Stimulated activated CD8-positive, alpha-beta memory T cell treated with anti-CD3 and anti-CD28 coated beads, Interleukin-4, amount 100 ng/mL, for 4 hours (primary cell): ENCODE data around the gene TMEM109.

Experiments
- DNase-seq, 2 donors: peaks; one replicate each; pipeline ENCODE4 v3.0.0-alpha.2; 2020; ENCODE audit warnings: low read depth in 2 of 2, low spot score in 1 of 2

Gene TMEM109

GRCh38 chr11:60878245-60879101 lies 35.5 kb upstream of the TMEM109 start:
- DNase-seq, result no peak

DNA sequence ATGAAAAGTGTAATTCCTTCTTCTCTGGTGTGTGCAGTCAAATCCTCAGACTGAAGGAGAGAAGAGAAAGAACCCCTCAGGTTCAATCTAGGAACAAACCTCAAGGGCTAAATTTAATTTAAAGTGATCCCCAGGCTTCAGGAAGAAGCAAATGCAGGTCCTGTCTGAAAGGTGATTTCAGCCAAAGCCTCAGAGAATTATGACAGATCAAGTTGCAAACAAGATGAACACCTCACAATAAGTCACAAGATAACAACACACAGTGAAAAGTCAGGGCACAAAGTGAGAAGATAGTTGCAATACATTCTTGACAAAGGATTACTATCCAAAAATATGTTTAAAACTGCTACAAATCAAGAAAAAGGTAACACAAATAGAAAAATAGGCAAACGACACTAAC lies 34.9 kb upstream of the TMEM109 start:
- DNase-seq, result no peak

DNA sequence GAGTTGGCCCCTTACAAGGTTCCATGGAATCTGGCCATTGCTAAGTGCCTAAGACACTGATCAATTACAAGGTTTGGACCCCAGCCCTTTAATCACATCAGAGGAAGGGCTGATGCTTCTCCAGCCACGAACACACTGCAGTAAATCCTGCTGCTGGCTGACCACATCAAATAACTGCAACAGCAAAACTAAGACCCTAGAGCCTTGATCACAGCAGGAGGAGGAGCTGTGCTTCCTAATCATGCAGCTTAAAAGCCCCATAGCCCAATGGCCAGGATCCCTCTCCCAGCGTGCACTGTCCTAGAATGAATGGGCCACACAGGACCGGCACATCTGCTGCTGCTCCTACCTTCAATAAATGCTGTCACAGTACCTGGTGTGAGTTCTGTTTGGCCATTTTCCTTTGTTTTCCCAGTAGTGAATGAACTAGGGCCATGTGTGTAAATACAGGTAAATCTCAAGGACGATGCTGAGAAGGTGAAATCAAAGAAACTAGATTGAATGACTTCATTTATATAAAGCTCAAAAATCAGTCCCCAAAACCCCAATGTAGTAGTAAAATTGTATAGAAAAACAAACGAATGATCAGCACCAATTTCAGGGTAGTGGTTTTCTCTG lies 33.9 kb upstream of the TMEM109 start:
- no peak for DNase-seq

DNA sequence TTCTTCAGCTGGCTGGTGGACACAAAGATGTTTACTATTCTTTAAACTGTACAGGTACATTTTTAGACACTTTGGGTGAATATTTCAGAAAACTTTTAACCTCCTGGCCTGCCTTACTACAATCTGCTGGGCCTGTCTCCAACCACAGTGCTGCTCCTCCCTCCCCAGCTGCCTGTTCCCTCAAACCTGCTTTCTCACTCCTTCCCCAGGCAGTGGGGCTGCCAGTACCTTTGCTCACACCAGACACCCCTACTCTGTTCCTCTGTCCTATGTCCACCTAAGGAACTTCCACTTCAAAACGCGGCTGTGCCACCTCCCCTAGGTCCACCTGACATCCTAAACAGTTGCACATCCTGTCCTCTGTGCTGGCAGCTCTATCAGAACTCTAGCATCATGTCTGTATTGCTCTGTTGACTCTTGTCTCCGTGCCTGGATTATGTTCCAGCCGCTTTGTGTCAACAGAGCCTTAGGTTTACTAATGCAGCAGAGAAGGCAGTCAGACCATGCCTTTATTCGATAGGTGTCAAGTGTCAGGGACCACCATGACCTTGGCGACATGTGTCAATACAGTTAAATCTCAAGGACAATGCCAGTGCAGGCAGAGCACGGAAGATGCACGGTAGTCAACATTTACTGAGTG lies 33.2 kb upstream of the TMEM109 start:
- DNase-seq, result no peak

GRCh38 chr11:60887556-60887955 lies 26.4 kb upstream of the TMEM109 start:
- DNase-seq, result peak in 1 of 2 donors; percentile 24

DNA sequence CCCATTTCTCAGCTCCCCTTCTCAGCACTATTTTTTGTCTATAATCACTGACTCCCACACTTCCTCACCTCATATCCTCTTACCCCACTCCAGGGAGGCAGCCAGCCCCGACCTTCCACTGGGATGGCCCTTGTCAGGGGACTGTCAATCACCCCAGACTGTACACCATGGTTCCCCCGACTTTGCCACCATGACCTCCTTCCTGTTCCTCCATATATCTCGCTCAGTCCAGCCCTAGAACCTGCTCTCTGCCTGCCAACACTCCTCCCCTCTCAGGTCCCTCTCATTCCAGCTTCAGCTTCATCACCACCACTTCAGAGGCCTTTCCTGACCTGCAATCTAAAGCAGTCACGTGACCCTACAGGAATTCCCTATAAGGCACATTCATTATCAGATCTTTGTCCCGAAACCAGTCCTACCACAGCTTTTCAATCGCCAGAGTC lies 24.1 kb upstream of the TMEM109 start:
- no peak for DNase-seq

DNA sequence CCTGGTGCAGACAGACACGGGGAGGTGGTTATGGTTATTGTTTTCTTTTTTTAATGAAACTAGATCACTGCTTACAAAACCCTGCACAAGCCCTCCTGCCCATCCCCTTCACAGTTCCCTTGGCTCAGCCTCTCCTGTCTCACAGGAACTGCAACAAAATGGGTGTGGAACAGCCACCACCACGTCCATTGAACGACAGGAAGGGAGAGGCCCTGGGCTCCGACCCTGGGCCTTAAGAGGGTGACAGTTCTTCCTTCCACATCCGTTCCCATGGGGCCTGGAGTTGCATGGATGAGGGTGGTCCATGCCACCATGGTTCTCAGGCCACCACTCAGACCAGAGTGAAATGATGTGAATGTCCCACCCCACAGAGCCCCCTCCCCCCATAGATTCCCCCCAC lies 23.3 kb upstream of the TMEM109 start:
- no peak for DNase-seq

GRCh38 chr11:60891103-60891741 lies 22.7 kb upstream of the TMEM109 start:
- DNase-seq, result no peak

DNA sequence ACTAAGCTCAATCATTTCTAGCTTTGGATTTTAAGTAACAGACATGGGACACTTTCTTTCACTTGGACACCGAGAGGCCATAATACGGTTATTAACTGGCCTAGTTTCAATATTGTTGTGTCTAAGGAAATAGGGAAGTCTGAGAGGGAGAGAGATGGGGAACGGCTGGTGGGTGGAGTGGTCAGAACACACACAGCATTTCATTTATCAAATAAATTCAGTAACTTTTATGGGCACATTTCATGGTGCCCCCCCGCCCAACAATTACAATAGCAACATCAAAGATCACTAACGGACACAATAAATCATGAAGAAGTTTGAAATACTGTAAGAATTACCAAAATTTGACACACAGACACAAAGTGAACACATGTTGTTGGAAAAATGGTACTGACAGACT lies 18.3 kb upstream of the TMEM109 start:
- no peak for DNase-seq

DNA sequence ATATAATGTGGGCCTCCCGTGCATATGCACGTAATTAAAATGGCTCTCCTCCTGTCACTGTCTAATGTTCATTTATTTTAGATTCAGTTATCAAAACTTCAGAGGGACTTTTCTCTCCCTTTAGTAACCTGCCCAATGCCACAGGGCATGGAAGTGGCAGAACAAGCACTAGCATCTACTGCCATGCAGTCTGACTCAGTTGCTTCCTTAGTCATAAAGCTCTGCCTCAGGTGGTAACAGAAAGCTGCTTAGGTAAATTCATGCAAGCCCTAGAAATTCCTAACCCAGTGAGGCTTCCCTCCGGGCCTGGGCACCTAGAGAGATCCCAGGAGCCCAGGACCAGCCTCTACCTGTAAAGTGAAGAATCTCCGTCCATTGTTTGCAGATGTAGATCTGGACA lies 16.5 kb upstream of the TMEM109 start:
- DNase-seq, result no peak

- no peak for DNase-seq
Measured at GRCh38 chr11:60899046-60899936, 14.7 kb upstream of the TMEM109 start.

- no peak for DNase-seq
Measured at GRCh38 chr11:60899977-60900376, 14.0 kb upstream of the TMEM109 start.

DNA sequence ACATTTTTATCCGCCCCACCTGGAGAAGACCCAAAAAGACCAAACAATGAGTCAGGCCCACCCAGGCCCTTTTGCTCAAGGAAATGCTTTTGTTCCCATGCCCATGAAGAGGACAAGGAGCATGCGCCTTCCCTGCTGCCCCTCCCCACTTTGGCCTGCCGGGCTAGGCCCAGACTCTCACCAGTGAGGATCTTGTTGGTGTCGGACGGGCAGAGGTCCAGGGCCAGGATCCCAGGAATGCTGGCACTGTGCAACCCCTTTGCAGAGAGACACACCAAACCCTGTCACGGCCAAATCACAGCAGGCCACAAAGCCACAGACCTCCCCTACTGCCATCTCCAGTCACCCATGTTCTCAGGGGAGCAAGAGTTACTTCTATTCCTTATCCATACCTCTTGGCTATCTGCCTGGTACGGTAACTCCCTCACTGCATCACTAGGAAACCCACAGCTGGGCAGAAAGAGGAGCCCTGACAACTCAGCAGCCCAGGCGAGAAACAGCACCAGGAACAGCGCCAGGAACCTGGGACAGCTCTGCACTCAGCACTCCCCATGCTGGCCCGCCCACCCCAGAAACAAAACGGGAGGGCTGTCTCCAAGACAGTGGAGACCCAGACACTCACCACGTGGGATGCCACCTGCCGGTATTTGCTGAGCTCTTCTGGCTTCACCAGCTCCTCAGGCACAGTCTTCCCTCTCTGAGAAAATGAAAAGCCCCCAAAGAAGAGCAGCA lies 13.1 kb upstream of the TMEM109 start:
- no peak for DNase-seq

GRCh38 chr11:60902625-60903024 lies 11.3 kb upstream of the TMEM109 start:
- DNase-seq, result no peak

DNA sequence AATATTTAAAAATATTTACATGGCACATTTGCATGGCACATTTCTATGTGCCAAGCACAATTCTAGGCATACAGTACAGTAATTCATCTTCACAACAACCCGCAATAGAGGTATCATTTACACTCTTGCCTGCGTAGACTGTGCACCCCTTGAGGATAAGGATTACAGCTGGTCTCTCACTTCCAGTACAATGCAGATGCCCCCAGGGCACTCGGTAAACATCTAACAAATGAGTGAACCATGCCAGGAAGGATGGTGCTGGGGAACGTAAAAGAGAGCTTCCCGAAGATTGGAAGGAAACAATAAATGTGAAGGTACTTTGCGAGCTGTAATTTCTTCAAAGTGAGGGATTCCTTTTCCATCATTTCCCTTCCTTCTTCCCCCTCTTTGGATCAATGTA lies 8.9 kb upstream of the TMEM109 start:
- no peak for DNase-seq

GRCh38 chr11:60905551-60906113 lies 8.3 kb upstream of the TMEM109 start:
- DNase-seq, result no peak

DNA sequence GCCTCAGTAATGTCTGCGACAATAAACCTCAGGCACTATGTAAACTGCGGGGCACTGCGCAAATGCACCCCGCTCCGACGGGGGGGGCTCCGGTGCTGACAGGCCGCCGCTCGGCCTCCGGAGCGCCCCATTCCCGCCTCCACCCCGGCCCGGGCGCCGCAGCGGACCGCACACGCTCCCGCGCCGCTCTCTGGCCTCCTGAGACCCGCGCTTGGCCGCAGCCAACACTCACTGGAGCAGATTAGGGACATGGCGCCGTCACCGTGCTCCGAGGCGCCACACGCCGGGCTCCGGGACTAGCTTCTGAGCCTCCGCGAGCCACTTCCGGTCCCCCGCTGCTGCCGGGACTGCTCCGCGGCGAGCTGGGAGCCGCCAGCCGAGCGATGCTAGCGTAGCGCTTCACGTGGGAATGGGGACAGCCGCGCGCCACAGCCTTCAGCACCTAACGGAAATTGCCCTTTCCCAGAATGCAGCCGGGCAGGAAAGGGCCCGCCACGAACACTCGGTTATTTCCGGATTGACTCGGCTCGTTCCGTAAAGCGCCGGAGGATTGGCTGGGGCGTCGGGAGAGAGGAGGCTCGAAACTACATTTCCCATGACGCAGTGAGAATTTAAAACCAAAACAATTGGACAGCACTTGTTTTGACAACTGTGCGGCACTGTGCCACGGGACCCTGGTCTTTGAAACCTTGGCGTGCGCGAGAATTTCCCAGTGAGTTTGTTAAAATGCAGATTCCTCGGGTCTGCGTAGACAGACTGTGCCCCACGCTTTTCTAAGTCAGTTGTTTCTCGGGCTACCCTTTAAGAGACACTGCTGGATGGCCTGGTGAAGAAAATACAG lies 7.6 kb upstream of the TMEM109 start, which contains the start of gene PRPF19:
Gene PRPF19 (minus strand): TSS at position 454 of the 841 bp plus-strand sequence. CDS start 203 bp downstream, at position 251.
- peak; percentile 92 to 94 for DNase-seq

- DNase-seq, result no peak
Measured at GRCh38 chr11:60908803-60909202, 5.2 kb upstream of the TMEM109 start.
